HG02885 (cell line): ENCODE results near the gene ZNF341.

Source experiments
- ATAC-seq: cut with Tn5 transposase; IDR thresholded peaks from one replicate; pipeline ENCODE4 v1.9.1; 2021; ENCODE audit warnings: mild to moderate bottlenecking; ENCODE audit not compliant: unreplicated experiment, poor library complexity

The ZNF341 gene

DNA sequence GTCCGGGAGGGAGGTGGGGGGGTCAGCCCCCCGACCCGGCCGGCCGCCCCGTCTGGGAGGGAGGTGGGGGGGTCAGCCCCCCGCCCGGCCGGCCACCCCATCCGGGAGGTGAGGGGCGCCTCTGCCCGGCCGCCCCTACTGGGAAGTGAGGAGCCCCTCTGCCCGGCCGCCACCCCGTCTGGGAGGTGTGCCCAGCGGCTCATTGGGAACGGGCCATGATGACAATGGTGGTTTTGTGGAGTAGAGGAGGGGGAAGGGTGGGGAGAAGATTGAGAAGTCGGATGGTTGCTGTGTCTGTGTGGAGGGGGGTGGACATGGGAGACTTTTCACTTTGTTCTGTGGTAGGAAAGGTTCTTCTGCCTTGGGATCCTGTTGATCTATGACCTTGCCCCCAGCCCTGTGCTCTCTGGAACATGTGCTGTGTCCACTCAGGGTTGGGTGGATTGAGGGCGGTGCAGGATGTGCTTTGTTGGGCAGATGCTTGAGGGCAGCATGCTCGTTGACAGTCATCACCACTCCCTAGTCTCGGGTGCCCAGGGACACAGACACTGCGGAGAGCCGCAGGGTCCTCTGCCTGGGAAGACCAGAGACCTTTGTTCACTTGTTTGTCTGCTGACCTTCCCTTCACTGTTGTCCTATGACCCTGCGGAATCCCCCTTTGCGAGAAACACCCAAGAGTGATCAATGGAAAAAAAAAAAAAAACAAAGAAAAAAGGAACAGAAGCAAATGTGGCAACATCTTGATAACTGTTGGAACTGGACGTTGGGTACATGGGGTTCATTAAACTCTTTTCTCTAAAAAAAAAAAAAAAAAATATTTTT is 30.0 kb upstream of the ZNF341 start:
- ATAC-seq = no peak

DNA sequence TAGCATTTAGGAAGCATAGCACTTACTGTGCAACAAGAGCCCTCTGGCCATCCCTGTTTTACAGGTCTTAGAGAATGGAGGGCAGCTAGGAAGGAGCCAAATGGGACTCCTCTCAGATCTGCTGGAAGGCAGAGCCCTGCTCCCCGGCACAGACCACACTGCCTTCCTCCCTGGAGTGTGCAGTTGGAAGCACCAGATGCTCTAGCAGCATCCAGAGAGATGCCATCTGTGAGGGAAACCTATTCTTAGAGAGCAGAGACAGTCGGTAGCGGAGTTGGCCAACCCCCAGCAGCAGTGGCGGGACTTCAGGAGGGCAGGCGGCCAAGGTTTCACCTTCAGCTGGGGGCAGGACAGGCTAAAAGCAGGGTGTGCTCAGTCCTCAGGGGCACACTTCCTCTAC is 28.9 kb upstream of the ZNF341 start:
- no peak for ATAC-seq

DNA sequence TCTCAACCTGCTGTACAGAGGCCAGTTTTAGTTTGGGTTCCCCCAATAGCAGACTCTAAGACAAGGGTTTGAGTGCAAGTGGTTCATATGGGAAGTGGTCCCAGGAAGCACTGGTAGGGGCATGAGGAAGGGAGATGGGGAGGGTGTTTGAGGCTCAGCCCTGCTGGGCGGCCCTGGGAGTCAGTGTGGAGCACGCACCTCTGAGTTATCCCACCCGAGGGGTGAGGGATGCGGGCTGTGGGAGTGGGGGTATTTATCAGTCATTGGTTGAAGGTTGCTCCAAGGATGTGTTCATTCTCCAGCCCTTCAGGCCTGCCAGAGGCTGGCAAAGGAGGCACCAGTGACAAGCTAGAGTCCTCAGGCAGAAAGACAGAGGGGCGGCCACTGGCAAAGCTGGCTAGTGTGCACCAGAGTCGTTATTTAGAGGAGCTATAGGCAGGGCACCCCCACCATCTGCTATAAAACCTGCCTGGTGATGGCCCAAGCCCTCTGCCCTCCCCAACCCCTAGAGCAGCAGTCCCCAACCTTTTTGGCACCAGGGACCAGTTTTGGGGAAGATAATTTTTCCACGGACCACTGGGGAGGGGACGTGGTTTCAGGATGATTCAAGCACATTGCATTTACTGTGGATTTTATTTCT is 28.2 kb upstream of the ZNF341 start:
- ATAC-seq = no peak

DNA sequence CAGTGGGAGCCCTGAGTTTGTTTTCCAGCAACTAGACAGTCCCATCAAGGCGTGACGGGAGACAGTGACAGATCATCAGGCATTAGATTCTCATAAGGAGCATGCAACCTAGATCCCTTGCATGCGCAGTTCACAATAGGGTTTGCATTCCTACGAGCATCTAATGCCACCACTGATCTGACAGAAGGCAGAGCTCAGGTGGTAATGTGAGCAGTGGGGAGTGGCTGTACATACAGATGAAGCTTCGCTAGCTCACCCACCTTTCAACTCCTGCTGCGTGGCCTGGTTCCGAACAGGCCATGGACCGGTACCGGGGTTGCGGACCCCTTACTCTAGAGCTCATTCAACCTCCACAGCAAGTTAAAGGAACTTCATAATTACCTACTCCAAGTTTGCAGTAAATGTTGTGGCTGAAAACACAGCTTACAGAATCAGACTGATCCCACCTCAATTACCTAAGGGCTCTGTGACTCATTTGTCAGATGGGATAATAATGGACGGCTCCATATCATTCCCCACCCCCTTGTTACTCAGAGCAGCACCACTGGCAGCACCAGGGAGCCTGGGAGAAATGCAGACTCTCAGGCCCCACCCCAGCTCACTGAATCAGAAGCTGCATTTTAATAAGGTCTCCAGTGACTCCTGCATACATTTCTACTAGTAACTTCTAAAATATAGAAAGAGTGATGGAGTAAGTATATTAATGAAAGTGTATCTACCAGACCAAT is 27.4 kb upstream of the ZNF341 start:
- no peak for ATAC-seq

DNA sequence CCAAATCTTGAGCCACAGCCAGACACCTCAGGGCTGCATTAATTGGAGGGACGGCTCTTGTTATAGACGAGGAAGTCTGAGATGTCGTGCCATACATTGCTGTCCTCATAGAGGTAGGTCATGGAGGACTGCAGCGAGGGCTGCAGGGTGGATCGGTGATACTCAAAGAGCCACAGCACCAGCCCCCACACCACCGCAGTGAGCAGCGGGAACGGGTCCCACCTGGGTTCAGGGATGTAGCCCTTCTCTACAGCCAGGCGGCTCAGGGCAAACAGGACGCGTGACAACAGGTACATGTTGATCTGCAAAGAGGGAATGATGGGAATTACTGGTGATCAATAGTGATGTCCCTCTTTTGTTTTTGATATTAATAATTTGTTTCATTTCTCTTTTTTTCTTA is 24.1 kb upstream of the ZNF341 start:
- ATAC-seq = no peak

DNA sequence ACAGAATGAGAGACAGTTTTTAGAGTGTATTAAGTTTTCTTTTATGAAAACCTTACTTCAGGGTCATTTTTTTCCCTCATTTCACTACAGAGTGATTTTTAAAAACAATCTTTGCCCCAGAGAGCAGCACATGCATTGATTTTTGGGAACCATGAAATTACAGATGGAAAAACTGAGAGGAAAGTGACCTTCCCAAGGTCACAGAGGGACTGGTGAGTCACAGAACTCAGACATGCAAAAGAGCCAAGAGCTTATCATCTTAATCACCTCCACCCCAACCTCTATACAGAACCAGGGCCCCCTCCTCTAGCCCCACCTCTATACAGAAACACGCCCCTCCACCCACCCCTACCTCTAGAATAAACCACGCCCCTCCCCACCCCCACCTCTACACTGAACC is 22.4 kb upstream of the ZNF341 start:
- ATAC-seq = no peak

DNA sequence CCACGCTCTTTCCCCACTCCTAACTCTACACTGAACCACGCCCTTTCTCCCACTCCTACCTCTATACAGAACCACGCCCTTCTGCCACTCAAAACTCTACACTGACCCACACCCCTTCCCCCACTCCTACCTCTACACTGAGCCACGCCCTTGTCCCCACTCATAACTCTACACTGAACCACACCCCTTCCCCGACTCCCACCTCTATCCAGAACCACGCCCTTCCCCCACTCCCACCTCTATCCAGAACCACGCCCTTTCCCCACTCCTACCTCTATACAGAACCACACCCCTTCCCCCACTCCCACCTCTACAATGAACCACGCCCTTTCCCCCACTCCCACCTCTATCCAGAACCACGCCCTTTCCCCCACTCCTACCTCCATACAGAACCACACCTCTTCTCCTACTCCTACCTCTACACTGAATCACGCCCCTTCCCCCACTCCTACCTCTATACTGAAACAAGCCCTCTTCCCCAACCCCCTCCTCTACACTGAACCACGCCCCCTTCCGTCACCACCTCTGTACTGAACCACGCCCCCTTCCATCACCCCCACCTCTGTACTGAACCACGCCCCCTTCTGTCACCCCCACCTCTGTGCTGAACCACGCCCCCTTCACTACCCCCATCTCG is 21.8 kb upstream of the ZNF341 start:
- ATAC-seq = no peak

DNA sequence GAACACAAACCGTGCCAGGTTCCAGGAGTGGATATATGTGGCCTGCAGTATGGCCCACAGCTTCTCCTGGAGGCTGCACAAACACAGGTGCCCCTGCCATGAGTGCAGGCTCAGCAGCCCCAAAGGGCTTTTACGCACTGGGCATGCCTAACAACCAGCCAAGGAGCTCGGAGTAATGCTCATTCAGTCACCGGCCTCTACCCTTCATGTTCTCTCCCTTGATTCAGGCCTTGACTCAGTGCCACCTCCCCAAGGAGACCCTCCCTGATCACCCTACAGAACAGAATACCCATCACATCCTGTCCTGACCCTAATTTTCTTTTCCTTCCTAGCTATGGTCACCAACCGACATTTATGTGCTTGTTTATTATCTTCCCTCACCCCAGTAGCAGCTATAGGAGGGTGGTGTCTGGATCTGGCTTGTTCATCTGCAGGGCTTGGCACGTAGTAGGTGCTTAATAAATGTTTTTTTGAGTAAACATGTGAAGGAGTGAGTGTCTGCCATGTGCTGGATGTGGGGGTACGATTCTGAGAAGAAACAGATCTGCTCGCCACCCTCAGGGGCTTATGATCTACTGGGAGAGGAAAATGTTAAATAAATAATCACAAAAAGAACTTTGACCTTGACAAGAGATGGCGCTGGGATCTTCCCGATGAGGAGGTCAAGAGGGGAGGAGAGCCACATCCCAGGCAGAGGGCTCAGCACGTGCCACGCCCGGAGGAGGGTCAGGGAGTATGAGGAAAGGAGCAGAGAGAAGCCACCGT is 20.9 kb upstream of the ZNF341 start:
- no peak for ATAC-seq

DNA sequence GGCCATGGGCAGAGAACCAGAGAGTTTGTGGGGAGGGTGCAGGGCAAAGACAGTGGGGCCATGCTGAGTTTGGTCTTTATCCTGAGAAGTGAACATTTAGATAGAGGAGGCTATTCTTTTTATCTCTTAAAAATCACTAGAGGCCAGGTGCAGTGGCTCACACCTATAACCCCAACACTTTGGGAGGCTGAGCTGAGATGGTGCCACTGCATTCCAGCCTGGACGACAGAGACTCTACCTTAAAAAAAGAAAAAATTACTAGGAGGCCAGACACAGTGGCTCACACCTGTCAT is 20.4 kb upstream of the ZNF341 start:
- ATAC-seq = no peak

DNA sequence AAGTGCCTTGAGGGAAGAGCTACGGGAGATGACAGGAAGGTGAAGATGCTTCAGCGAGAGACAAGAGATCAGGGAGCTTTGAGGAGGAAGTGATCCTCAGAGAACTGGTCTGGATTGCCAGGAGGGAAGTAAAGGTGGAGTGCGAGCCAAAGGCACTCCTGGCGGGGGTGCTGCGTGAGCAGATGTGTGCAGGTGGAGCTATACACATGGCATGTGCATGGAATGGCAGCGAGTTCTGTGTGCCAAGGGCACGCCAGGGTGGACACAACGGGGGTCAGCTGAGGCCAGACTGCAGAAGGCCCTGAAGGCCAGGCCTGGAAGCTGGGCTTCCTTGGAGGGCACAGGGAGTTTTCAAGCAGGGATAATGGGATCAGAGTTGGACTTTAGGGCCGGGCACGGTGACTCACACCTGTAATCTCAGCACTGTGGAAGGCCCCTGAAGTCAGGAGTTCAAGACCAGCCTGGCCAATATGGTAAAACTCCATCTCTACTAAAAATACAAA is 17.9 kb upstream of the ZNF341 start:
- ATAC-seq = no peak

DNA sequence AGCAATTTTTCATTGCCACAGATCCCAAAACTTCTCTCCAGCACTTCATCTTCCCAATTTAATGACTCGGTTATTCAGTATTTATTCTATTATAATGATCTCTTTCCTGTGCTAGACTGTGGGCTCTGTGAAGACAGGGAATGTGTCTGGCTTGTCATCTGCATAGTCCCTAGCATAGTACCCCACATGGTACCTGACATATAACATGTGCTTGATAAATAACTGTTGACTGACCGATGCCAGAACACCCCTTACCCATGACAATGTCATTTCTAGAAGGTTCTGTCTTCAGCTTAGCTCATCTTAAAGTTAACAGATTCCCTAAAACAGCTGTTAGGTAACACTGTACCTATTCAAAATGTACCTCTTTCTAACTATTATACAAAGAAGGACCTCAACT is 15.3 kb upstream of the ZNF341 start:
- ATAC-seq = no peak

DNA sequence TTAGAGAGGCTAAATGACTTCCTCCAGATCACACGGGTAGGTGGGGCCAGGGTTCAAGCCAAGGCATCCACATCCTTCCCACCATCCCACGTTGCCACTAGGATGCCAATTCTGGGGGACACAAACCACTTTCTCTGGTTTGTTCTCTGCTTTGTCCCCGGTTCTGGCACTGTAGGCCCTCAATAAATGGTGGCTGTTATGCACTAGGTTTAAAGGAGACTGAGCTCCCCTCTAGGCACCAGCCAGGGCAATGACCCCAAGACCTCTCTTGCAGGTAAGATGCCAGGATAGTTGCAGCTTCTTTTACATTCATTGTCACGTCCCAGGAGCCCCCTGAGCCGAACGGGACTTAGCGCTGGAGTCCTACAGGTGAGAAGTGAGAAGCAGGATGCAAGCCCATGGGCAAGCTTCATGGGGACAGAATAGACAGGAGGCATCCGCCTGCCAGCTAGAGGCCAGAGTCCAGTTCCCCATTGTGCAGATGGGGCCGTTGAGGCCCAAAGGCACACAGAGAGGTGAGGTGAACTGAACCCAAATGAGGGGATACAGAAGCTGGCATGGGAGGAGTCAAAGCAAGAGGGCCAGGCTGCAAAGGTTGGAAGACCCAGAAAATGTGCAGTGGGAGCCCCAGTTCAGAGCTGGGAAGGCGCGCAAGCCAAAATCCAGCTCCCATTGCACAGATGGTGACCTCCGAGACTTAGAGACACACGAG is 12.4 kb upstream of the ZNF341 start:
- no peak for ATAC-seq

DNA sequence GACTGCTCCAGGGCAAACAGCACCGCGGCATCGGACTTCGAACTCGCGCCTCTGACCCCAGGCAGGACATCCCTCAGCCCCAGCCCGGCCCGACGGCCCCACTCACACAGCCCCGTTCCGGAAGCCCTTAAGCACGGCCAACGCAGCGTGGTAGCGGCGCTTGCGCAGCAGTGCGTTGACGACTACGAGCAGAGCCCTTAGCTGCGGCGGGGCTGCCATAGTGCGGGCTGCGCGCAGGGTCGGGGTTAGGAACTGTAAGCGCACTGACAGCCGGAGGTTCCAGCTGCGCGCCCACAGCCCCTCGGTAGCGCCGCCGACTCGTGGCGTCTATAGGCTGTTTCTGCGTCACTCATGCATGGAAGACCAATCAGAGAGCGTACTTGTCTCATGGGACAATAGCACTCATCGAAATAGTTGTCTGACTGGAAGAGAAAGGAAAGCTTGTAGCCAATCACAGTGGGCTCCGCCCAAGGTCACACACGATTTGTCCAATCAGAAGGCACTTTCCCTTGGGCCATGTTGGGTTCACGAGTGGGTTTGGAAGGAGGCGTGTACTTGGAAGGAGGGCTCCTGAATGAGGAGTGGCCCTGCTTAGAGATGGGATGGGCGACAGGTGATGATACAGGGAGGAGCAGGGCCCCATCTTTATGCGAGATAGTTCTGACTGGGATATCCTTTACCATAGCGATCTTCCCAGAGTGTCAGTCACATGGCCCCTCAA is 11.6 kb upstream of the ZNF341 start, which contains the start of gene PXMP4:
TSS of gene PXMP4 (minus strand) at position 322 of the 721 bp plus-strand sequence. CDS start at position 219, 103 bp downstream.
- ATAC-seq = peak; percentile 96

DNA sequence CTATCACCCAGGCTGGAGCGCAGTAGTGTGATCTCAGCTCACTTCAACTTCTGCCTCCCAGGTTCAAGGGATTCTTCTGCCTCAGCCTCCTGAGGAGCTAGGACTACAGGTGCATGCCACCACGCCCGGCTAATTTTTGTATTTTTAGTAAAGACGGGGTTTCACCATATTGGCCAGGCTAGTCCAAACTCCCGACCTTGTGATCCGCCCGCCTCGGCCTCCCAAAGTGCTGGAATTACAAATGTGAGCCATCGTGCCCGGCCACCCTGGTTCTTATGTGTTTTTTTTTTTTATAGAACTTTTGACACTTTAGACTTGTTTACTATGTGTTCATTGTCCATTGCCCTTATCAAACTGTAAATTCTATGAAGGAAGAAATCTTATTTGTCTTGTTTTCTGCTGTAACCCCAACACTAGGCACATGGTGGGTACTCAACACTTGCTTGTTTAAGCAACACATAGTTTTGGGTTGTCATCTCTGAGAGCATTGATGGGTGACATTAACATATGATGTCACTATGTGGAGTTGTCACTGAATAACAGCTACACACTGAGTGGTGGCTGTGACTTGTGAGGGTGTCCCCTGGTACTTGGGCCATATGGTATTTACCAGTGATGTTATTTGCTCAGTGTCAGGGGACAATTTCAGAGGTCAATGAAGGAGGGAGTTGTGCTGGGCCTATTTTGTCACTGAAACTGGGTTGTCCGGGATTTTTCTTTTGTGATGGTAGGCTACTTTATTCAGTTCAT is 10.2 kb upstream of the ZNF341 start:
- no peak for ATAC-seq

DNA sequence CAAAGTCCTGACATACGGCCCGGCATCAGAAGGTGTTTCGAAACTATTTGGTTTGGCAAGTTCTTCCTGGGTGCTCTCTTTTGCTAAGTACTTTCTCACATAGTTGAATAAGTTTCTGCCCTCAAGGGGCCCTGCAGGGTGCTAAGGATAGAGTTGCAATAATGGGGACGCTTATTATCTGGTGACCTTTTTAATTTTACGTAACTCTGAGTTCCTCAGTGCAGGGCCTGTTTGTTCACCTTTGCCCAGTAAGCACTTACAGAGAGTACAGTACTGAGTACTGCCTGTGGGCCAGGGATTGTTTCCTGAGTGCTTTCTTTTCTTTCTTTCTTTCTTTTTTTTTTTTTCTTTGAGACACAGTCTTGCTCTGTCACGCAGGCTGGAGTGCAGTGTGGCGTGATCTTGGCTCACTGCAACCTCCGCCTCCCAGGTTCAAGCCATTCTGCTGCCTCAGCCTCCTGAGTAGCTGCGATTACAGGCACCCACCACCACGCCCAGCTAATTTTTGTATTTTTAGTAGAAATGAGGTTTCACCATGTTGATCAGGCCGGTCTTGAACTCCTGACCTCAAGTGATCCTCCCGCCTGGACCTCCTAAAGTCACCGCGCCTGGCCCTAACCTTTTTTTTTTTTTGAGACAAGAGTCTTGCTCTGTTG is 7.2 kb upstream of the ZNF341 start:
- ATAC-seq = no peak

DNA sequence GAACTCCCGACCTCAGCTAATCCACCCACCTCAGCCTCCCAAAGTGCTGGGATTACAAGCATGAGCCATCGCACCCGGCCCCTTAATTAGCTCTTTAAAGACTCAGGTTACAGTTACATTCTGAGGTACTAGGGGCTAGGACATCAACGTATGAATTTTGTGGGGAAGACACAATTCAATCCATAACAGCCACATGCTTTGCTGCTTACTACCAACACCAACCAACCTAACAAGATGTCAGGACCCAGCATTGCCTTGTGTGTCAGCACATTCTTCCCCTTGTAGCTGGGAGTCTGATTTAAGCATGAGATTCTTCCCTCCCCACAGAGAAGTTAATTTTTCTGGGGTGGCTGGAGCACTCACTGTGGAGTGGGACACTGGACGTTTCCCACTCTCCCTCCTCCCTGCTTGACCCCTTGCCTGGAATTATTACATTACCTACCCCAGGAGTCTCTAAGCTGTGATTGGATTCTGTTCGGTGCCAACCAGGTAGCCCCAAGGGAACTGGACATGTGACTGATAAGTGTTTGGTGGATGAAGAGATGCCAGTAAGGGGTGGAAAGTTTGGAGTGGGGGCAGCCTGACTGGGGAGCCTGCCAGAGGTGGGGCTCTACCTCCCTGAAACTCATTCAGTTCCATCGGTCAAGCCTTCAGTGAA is 6.1 kb upstream of the ZNF341 start:
- ATAC-seq = no peak

DNA sequence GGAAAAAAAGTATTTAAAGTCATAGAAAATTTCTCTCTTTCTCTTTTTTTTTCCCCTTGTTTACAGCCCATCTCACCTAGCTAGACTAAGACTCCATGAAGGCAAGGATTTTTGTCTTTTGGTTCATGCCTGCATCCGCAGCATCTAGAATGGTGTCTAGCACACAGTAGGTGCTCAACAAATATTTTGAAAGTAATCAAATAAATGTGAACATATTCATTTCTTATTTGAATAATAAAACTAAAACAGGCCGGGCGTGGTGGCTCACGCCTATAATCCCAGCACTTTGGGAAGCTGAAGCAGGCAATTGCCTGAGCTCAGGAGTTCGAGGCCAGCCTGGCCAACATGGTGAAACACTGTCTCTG is 4.7 kb upstream of the ZNF341 start:
- no peak for ATAC-seq
